Measurements from ENCODE around the gene ETF1. TPM values are rescaled to one million over a fixed set of nuclear protein-coding genes. Genes with fewer than 3 reads are reported as not detected.
A peak's percentile ranks its signal among the peaks of the same experiment; 100 is the strongest.

Gene ETF1
- total RNA-seq, 4 donors from 2014 or later, result 69.8 to 195 (median 141) TPM

- TF ChIP-seq CTCF (IDR thresholded peaks at IDR 0.05), result no peak
- no peak for ATAC-seq (ENCODE audit: low FRiP score)
- no peak for DNase-seq (ENCODE audit: low spot score)
These were observed 6.4 kb upstream of the ETF1 start for GRCh38 chr5:138549414-138549813.

GRCh38 chr5:138545919-138546562, 3.0 kb upstream of the ETF1 start:
- DNase-seq (ENCODE audit: low spot score) (no peak), ATAC-seq (ENCODE audit: low FRiP score) (no peak)
- TF ChIP-seq CTCF (IDR thresholded peaks at IDR 0.05), result no peak

GRCh38 chr5:138544181-138545134, 1.4 kb upstream of the ETF1 start:
- no peak for TF ChIP-seq CTCF (IDR thresholded peaks at IDR 0.05)
- no peak for DNase-seq (ENCODE audit: low spot score)
- ATAC-seq (ENCODE audit: low FRiP score), result no peak

GRCh38 chr5:138543730-138544104, 681 bp upstream of the ETF1 start:
- DNase-seq (ENCODE audit: low spot score), result peak; percentile 29
- peak; percentile 79 for ATAC-seq (ENCODE audit: low FRiP score)
- no peak for TF ChIP-seq CTCF (IDR thresholded peaks at IDR 0.05)

GRCh38 chr5:138542180-138542955, 668 bp downstream of the ETF1 start:
- no peak for TF ChIP-seq CTCF (IDR thresholded peaks at IDR 0.05)
- DNase-seq (ENCODE audit: low spot score) (no peak), ATAC-seq (ENCODE audit: low FRiP score) (no peak)

- no peak for ATAC-seq (ENCODE audit: low FRiP score)
- DNase-seq (ENCODE audit: low spot score), result no peak
- TF ChIP-seq CTCF (IDR thresholded peaks at IDR 0.05), result no peak
These were observed 1.4 kb downstream of the ETF1 start for GRCh38 chr5:138541511-138542179.
